Thyroid gland (tissue), 4 donors: ENCODE measurements around the gene OSR1.

Experiments
- POLR2A ChIP-seq, 2 donors: fragments of 450-650 bp; IDR thresholded peaks; one replicate each; pipeline ENCODE4 v1.6.1; 2017; ENCODE audit warnings: antibody characterized with exemption in 2 of 2, mild to moderate bottlenecking in 2 of 2, moderate library complexity in 1 of 2
- TF ChIP-seq, protein P1 (sequence below), 6 experiments: fragments of 200-600 bp in 3 of 6; fragments of 450-650 bp in 3 of 6; sonication (generic) in 3 of 6; IDR thresholded peaks; one replicate each; pipeline ENCODE4 v1.5.1; 2016 to 2019; ENCODE audit warnings: antibody characterized with exemption in 6 of 6, mild to moderate bottlenecking in 2 of 6, inconsistent platforms in 1 of 6, moderate library complexity in 1 of 6

DNA sequence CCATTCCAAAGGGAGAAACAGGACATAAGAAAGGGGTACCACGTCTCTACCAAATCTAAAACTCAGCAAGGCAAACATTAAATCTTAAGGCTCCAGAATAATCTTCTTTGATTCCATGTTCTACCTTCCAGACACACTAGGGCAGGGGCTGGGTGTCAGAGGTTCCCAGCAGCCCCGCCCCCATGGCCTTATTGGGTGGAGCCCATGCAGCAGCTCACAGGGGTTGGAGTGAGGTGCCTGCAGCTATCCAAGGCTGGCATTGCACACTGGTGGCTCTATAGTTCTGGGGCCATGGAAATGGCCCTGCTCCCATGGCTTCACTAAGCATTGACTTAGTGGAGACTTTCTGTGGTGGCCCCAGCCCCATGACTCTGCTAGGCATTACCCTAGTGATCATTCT is 14.9 kb upstream of the OSR1 start:
- no peak for TF ChIP-seq POLR2A (IDR thresholded peaks at IDR 0.05)
- TF ChIP-seq, protein P1, sequence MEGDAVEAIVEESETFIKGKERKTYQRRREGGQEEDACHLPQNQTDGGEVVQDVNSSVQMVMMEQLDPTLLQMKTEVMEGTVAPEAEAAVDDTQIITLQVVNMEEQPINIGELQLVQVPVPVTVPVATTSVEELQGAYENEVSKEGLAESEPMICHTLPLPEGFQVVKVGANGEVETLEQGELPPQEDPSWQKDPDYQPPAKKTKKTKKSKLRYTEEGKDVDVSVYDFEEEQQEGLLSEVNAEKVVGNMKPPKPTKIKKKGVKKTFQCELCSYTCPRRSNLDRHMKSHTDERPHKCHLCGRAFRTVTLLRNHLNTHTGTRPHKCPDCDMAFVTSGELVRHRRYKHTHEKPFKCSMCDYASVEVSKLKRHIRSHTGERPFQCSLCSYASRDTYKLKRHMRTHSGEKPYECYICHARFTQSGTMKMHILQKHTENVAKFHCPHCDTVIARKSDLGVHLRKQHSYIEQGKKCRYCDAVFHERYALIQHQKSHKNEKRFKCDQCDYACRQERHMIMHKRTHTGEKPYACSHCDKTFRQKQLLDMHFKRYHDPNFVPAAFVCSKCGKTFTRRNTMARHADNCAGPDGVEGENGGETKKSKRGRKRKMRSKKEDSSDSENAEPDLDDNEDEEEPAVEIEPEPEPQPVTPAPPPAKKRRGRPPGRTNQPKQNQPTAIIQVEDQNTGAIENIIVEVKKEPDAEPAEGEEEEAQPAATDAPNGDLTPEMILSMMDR (IDR thresholded peaks at IDR 0.05) = no peak
